ENCODE data around the gene IL17RB.

DNA sequence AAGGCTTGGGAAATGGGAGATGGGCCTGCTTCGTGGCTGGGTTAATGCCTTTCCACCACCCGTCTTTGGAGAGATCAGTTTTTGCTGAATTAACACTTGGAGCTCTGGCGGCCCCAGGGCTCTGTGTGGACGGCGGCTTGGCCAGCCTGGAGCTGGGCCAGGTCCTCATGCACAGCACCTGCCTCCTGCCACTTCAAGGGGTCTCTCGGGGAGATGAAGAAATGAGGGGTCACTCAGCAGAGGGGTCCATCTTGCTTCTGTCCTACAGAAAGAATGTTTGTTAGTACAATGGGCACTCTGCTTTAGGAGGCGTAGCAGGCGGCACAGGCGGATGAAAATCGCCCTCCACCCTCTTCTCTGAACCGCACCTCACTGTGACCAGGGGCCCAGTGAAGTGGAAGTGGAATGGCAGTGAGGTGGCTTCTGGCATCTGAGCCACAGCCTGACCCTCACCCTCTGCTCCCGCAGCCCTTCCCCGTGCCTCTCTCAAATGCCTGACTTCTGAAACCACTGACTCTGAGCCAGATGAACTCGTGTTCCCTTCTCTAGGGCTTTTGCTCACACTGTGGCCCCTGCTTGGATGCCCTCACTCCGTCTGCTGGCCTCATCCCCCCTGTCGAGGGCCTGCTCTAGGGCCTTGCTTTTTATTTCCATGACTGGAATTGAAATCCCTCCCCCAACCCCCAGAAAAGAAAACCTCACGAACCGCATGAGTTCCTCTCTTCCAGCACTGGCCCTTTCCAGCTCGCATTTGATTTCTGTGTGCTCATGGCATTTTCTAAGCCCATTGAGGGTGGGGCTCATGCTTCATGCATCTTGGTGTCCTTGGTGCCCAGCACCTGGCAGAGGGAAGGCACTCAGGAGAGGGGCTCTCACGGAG lies 42.3 kb upstream of the IL17RB start:
- no peak for TF ChIP-seq POLR2A (IDR thresholded peaks at IDR 0.05; ENCODE audit: low read depth, low read length)
- TF ChIP-seq, protein P1, sequence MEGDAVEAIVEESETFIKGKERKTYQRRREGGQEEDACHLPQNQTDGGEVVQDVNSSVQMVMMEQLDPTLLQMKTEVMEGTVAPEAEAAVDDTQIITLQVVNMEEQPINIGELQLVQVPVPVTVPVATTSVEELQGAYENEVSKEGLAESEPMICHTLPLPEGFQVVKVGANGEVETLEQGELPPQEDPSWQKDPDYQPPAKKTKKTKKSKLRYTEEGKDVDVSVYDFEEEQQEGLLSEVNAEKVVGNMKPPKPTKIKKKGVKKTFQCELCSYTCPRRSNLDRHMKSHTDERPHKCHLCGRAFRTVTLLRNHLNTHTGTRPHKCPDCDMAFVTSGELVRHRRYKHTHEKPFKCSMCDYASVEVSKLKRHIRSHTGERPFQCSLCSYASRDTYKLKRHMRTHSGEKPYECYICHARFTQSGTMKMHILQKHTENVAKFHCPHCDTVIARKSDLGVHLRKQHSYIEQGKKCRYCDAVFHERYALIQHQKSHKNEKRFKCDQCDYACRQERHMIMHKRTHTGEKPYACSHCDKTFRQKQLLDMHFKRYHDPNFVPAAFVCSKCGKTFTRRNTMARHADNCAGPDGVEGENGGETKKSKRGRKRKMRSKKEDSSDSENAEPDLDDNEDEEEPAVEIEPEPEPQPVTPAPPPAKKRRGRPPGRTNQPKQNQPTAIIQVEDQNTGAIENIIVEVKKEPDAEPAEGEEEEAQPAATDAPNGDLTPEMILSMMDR (conservative IDR thresholded peaks at IDR 0.05; ENCODE audit: low read depth, low read length), result no peak
- no peak for TF ChIP-seq BHLHE40 (IDR thresholded peaks at IDR 0.05; ENCODE audit: low read depth, low read length)
- TF ChIP-seq MAFK (IDR thresholded peaks at IDR 0.05; ENCODE audit: low read depth, low read length), result no peak
- TF ChIP-seq MXI1 (IDR thresholded peaks at IDR 0.05; ENCODE audit: borderline replicate concordance, low read depth, low read length), result no peak
- TF ChIP-seq MAZ (IDR thresholded peaks at IDR 0.05; ENCODE audit: borderline replicate concordance, low read depth, low read length), result no peak

All from IMR-90 (cell line).